GM19452 (cell line): Measurements from ENCODE around the gene HSD3B2.
A peak's percentile ranks its signal among the peaks of the same experiment; 100 is the strongest.
"Not testable (repeated sequence)": the region's sequence is repeated elsewhere in the genome, so short reads cannot be mapped to it uniquely, and the experiment has no call there.

ENCODE experiments used
- ATAC-seq: cut with Tn5 transposase; IDR thresholded peaks from one replicate; pipeline ENCODE4 v1.9.1; 2021; ENCODE audit not compliant: unreplicated experiment

HSD3B2 gene

DNA sequence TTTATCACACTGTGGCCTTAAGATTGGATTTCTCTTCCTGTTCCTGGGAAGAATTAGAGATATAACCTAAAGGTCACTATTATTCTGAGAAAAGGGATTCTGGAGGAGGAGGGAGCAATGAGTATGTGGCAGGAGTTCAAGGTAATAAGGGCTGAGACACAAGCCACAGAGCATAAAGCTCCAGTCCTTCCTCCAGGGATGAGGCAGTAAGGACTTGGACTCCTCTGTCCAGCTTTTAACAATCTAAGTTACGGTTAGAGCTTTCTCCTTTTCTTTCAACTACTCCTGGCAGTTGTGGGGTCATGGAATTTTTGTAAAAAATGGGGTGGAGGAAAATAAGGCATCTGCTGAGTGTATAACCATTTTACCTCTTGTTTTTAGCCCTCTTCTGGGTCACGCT lies at the start of gene HSD3B2:
HSD3B2 (plus strand) TSS at position 201 of the 400 bp plus-strand sequence. CDS start 270 bp downstream, outside the sequence.
- ATAC-seq: no peak

DNA sequence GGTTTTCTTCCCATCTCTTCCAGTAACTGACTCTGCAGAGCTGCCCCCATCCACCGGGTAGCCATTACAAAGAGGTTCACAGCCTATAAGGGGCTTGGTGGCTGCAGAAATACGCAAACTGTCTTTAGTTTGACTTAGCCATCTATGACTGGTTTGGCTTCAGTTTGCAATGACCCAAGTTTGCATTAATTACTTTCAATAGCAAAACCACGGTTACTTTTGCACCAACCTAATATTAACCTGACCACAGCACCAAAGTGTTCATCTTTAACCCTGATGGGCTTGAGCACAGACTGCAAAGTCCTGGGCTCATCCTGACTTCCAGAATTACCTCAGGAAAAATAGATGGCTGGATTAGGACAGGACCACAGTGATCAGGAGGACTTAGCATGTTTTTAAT lies 48.5 kb upstream of the HSD3B2 start:
- peak; percentile 86 for ATAC-seq

DNA sequence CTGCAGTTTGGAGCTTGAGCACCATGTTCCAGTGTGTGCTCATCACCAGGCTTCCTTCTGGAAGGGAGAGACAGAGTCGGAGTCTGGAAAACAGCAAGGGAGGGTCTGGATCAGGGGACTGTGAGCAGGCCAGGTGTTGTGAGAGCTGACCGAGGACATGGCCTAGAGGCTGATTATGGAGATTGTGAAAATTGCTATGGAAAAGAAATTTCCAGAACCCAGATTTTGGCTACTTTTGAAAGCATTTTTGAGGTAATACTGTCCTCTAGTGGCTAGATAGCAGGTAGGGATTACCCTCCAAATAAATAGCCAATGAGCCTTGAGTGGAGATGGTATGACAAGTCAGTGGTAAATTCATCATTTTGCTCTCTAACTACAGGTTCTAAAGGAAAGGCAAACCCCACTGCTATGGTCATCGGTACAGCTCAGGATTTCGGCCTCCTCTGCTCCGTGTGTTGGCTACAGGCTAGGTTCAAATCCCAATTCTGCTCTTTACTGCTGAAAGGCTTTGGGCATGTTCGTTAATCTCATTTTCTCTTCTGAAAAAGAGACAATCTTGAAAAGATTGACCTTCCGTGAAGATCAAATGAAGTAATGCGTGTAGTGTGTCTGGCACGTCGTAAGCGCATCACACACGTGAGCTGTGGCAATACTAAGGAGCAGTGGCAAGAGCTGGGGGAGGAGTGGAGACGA lies 47.4 kb upstream of the HSD3B2 start:
- ATAC-seq: no peak

DNA sequence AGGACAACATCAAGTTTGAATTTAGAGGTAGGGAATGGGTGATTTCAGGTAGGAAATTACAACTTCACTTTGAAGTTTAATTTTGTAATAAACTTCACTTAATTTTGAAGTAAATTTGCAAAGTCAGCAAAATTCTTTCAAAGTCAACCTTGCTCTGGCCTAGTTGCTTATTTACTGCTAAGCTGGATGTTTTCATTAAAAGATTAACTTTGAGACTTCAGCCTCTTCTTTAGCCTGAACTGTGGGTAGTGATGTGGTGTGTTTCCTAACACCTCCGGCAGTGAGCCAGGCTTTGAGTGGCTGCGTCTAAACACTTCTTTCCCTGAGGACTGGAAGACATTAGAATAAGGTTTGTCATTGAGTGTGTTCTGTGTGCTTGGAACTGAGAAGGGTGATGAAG lies 46.4 kb upstream of the HSD3B2 start, which contains the start of gene HAO2:
HAO2 (plus strand) TSS at position 232 of the 400 bp plus-strand sequence. CDS start 12,301 bp downstream, outside the sequence.
- no peak for ATAC-seq

DNA sequence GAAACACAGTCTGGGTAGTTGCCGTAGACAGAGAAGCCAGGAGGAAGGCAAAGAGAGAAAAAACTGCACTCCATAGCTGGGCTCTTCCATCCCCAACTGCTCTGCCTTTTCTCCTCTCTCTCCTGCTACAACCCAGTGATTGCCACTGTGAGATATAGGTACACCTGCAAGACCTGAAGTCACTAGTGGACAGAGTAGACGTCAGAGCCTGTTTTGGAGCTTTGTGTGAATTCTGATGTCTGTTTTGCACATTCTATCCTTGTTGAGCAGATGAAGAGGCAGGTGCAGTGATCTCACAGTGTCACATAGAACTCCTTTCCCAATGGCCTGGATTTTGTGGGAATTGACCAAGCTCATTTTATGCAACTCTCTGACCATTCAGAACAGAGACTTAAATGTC lies 44.2 kb upstream of the HSD3B2 start:
- no peak for ATAC-seq

DNA sequence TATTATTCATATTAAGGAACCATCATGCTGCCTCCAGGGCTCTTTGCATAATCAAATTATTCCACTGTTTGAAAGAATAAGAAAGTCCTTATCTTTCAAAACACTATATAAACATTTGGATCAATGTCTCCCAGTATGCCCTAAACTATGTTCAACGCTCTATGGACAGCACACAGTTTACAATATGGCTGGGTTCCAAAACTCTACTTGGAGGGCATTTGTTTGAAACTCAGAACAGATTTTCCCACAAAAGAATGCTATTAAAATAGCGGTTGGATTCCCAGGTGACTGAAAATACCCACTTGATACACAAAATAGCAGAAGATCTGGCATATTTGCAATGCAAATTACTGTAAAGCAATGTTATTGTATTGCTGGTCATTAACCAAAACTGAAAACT lies 43.1 kb upstream of the HSD3B2 start:
- ATAC-seq: no peak

DNA sequence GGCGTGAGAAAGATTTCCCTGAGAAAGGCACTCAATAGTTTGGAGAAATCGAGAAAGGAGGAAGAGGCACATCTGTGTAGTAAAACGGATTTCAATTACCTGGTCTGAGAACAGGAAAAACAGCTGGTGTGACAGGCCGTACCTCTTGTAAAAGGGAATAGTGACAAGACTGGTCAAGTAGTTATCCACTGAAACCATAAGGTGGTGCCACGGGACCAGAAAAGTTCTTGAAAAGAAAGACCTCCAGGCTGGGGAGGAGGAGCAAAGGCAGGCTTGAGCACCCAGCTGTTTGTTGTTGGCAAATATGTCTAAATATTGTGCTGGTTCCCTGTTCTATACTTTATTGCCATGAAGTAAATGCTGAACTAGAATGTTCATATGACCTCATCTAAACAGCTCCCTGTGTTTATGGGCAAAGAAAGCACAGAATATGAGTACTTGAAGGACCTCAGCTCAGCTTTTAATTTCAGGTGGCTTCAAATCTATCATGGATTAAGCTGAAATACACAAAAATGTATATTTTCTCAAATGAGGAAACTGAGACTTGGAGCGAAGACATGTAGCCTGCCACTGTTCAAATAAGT lies 42.4 kb upstream of the HSD3B2 start:
- ATAC-seq: peak; percentile 56

DNA sequence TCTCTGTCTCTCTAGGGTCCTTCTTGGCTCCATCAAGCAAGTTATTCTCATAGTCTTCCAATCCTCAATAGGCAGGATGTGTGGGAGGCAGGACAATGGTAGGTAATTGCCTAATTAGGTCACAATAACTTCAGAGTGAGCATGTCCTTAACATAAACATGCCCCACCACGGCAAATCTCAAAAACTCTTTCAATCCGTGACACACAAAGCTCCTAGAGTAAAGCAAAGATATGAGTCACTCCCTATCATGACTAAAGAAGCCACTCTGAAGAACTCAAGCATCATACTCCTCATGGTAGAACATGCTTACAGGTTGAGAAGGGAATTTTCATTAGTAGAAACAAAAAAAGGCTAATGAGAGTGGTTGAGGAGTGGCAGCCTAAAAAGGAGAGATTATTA lies 41.5 kb upstream of the HSD3B2 start:
- ATAC-seq: no peak

DNA sequence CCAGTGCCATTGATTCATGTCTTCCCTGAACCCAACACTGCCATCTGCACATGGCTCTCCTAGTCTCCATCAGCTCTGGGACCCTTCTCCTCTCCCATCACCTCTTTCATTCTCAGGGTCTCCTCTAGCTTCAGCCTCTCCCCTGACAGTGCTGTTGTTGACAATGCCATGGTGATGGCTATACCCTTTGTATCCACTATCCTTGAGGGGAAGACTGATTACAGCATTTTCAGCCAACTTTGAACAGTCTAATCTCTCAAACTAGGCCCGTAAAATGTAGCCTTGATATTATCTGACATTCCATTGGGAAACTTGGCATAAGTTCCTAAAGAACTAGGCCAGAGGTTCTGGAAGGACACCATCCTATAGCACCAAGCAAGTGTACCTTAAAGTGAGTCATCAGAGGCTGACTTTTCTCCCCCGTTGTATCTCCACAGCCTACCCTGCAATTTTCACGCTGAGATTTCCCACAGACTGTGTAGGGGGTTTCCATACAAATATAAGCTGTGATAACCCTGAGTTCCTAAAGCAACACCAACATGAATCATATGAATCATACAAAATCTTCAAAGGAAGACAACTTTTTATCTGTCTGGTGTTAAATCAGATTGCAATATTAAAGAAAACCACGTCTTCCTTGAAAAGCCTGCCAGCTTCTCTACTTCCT lies 40.6 kb upstream of the HSD3B2 start:
- ATAC-seq: no peak

DNA sequence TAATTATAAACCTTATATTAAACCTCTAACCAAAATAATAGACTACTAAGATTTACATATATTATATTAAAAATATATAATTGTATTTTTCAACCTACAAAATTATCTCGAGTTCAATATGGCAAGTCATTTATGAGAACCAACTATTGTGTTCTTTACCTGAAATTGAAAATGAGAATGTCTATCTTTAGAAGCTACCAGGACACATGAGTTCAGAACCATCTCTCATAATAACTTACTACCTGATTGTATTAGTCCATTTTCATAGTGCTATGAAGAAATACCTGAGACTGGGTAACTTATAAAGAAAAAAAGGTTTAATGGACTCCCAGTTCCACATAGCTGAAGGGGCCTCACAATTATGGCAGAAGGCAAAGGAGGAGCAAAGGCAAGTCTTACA lies 39.6 kb upstream of the HSD3B2 start:
- no peak for ATAC-seq

DNA sequence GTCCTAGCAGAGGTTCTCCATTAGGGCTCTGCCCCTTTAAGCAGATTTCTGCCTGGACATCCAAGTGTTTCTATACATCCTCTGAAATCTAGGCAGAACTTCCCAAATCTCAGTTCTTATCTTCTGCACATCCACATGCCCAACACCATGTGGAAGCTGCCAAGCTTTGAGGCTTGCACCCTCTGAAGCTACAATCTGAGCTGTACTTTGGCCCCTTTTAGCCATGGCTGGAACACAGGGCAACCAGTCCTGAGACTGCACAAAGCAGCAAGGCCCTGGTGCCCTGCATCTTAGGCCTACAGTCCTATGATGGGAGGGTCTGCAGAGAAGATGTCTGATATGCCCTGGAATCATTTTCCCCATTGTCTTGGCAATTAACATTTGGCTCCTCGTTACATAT lies 38.4 kb upstream of the HSD3B2 start:
- no peak for ATAC-seq

DNA sequence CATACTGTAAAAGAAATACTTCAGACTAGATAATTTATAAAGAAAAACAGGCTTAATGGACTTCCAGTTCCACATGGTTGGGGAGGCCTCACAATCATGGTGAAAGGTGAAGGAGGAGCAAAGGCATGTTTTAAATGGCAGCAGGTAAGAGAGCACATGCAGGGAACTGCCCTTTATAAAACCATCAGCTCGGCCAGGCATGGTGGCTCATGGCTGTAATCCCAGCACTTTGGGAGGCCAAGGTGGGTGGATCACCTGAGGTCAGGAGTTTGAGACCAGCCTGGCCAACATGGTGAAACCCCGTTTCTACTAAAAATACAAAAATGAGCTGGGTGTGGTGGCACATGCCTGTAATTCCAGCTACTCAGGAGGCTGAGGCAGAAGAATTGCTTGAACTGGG lies 37.4 kb upstream of the HSD3B2 start:
- not testable (repeated sequence) for ATAC-seq

DNA sequence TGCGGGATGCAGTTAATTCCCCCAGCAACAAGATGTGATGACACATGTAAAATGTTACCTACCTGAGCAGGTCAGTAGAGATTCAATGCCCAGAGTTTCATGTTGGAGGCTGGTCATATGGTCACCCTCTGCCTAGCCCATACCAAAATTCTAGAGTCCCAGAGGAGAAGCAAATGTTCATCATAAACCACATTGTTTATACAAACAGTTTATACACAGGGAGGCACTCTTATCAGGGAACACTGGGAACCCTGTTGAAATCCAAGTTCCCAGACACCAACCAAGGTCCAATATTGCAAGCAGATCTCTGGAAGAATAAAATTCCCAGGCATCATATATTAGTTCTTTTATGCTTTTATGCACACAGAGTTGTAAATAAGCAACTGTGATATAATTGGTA lies 35.8 kb upstream of the HSD3B2 start:
- no peak for ATAC-seq

DNA sequence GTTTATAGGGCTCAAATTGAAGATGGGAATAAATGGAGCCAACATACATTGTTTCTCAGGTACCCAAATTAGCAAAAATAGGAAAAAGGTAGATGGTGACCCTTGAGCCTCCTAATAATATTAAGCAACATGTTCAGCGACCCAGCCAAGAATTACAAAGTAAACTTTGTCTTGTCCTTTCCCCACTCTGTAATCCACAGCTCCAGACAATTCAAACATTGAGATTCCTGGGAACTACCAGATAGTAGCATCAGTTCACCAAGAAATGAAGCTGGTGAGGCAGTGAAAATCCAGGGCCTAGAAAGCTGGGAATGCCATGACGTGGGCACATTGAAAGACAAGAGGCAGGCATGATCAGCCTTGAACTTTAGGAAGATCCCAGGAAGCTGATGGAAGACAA lies 34.6 kb upstream of the HSD3B2 start:
- ATAC-seq: no peak

DNA sequence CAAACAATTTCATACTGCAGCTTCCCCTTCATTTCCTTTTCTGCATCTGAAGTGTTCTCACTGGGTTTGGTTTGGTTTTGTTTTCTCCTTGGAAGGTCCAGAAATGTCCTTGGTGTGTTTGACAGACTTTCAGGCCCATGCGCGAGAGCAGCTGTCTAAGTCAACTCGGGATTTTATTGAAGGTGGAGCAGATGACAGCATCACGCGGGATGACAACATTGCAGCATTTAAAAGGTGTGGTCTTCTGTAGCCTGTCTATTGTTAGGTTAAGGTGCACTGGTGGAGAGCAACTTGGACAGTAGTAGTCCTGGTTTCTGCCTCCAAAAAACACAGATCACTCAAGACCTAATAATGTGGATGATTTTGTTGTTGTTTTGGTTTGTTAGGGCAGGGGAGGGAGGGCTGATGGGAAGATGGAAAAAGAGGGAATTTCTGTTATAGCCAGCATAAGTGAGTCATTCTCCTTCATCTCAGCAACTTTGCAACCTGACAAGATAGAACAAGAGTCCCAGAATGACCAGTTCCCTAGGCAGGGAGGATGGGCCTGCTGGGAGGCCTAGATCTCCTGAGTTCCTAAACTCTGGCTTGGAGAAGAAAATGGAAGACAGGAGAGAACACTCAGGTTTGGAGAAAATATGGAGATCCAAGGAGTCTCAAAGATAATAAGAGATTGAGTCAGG lies 33.8 kb upstream of the HSD3B2 start:
- no peak for ATAC-seq

DNA sequence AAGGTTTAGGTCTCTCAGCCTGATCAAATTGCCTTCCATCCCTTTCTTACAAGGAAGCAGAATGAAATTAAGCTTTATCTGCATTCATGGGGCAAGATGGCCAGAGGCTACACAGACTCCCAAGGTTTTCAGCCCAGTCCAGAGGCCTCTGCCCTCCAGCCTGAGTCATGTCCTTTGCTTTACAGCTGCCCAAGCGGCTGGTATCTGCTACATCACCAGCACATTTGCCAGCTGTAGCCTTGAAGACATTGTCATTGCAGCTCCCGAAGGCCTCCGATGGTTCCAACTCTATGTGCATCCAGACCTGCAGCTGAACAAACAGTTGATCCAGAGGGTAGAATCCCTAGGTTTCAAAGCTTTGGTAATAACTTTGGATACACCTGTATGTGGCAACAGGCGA lies 30.4 kb upstream of the HSD3B2 start:
- no peak for ATAC-seq

DNA sequence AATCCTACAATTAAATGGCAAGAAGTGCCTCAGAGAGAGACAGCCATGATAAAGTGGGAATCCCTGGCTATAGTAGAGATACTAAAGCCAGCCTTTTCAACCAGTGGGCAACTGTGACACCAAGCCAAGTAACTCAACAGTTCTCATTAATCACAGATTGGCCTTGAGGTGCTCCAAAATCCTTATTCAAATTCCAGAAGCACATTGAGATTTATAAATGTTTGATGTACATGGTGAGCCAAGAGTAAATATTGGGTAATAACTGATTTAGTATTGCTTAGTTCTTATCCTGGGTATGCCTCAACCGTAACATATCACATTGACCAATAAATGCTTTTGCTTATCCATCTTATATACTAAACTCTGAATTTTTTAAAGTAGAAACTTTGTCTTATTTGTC lies 29.3 kb upstream of the HSD3B2 start:
- ATAC-seq: no peak

DNA sequence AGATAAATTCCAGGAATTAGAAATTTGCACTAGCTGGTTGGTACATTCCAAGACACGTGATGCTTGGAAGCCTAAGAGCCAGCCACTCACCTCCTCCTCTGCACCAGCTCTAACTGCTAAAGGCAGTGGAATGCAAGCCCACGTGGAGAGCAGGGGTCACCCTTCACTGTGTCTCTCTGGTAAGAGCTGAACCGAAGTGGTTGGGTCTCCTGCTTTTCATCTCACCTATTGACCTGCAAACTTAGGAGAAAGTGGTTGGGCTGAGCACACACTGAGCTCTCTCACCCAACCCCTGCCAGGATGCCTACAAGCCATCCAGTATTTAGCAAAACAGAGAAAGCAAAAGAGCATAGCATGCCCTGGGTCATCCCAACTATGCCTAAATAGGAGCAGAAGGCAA lies 27.1 kb upstream of the HSD3B2 start:
- no peak for ATAC-seq

DNA sequence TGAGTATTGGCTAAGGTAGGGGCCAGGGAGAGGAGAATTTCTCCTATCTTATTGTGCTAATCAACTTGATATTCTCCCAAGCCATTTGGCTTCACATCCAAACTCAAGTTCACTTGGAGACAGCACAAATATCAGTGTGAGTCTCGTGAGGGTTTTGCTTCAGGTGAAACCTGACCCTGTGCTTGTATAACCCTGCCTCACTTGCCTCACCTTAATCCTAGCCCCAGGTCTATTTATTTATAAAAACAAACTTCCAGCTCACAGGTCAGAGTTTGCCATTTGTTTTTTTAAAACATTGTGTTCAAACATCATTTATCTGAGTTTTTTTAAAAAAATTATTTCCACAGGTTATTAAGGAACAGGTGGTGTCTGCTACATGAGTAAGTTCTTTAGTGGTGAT lies 26.5 kb upstream of the HSD3B2 start:
- no peak for ATAC-seq

DNA sequence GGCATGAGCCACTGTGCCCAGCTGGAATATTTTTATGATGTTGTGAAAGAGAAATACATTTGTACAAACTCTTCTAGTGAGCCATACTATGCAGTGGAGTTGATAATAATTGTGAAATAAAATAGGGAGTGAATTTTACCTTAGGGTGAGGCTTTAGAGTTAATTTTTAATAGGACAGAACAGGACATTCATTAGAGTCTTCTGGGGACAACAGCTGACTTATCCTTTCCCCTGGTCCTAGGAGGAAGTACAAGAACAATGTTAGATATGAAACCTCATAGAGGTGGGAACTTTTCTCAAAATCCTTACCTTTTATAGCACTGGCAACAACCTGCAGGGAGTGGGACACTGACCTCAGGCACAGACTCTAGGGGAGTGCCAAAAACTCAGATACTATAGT lies 24.4 kb upstream of the HSD3B2 start:
- ATAC-seq: no peak

DNA sequence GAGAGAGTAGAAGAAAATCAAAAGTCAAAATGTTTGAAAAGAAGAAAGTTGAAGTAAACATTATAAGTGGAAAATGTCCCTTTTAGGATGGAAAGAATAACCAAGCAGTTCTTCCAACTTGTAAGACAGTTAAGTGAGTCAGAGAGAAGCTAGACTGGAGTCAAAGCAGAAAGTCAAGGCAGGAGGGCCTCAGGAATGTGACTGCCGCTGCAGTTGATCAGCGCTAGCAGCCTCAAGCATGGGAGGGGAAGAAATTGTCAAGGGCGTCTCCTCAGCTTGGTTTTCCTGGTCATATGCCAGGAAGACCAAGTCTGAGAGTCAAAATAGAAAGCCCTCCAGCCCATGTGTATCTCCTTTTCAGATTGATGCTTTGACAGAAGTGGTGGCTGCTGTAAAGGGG lies 23.2 kb upstream of the HSD3B2 start:
- no peak for ATAC-seq

DNA sequence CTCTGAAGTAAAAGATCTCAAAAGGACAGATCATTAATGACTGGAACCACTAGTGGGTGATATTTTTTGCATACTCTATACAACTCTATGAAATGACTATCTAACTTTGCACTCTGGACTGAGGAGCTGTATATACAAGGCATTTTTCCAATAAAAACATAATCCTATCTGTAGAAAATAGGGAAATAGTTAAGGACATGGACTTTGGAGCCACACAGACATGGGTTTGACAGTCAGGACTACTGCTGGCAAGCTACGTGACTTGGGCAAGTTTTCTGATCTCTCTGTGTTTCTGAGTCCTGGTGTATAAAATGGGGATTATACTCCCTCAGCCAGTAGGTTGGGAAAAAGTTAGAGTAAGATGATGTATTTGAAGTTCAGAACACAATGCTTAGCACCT lies 20.9 kb upstream of the HSD3B2 start:
- ATAC-seq: no peak
